ENCODE measurements around the gene DRGX.

DRGX gene

DNA sequence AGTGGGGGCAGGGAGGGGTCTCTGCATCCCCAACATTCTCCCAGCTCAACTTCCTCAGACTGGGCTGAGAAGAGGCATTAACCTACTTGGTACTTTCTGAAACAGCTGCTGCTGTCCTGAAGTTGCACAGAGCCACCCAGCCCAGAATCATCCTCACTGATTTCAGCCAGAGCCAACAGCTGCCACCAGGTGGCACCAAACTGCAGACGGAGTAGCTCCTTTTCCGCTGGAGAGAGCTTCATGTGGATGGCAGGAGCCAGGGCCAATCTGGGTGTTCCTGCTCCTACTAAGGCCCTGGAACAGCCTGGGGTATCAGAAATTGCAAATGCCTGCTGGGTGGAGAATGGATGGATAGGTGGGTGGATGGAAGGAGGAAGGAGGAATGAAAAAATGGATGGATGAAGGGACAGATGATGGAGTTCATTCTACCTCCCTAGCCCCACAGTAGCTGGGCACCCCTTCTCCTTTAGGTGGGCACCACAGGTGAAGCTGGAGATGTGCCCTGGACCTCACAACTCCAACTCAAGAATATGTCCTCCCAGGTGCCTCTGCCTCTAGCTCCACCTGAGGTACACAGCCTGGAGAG lies 11.8 kb upstream of the DRGX start:
- peak; percentile 50 to 72 for DNase-seq

DNA sequence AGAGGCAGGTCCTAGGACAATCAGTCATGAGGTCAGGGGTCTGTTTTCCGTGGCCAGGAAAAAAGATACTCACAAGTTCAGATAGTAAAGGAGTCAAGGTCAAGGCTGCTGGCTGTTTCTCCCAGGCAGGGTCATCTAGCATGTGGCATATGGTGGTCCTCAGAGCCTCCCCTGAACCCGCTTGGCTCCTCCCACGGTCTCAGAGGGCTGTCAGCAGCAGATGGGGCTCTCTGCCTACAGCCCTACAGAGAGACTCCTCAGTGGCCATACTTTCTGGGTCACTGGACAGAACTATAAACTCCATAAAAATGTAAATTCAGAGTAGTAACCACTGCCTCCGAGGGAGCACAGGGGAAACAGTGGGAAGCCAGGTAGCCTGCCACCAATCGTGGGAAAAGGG lies 11.3 kb upstream of the DRGX start:
- DNase-seq = no peak

DNA sequence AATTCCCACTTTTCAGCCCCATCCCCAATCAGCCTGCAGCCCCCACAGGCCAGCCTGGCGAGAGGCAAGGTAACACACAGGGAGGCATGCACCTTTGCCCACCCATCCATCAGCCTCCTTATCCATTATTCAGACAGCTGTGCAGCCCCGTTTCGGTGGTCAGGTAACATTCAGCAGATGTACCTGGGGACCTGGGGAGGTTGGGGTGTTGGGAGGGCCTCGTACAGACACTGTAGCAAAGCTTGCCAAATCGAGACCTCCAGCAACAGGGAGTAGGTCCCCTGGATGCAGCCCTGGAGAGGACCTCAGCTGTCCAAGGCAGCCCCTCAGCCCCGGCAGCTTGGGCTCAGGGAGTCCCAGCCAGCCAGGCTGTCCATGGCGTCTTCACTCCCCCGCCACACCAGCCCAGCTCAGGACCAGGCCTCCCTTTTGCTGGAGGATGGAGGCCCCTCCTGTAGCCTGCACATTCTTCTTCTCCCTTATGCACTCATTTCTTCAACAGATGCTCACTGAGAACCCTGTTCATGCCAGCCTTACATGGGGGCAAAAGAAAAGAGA lies 8.5 kb upstream of the DRGX start:
- DNase-seq = no peak

DNA sequence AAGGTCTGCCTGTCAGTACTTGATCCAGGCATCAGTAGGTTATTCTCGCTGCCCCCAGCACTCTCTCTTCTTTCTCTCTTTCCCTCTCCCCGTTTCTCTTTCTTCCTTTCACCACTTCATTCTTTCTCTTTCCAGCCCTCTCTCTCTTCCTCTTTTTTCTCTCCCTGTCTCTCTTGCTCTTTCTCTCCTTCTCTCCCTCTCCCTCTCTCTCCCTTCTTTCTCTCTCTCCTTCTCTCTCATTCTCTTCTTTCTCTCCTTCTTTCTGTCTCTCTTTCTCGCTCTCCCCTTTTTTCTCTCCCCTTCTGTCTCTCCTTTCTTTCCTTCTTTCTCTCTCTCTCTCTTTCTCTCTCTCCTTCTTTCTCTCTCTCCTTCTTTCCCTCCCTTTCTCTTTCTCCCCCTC lies 7.5 kb upstream of the DRGX start:
- no peak for DNase-seq

DNA sequence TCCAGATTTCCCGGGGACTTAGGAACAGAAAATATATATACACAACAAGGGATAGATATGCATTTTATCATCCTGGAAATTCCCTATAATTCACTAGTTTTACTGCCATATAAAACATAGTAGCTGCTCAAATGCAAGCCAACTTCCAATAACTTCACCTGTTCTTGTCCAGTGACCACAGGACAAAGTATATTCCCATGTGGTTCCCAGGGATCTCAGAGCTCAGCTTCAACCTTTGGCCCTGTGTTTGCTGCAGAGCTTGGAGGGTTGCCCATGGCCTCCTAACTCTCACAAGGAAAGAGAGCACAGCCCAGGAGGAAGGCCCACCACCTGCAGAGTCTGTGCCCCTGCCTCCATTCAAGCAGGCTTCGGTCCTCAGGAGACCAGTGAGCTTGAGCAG lies 4.5 kb upstream of the DRGX start:
- no peak for DNase-seq

DNA sequence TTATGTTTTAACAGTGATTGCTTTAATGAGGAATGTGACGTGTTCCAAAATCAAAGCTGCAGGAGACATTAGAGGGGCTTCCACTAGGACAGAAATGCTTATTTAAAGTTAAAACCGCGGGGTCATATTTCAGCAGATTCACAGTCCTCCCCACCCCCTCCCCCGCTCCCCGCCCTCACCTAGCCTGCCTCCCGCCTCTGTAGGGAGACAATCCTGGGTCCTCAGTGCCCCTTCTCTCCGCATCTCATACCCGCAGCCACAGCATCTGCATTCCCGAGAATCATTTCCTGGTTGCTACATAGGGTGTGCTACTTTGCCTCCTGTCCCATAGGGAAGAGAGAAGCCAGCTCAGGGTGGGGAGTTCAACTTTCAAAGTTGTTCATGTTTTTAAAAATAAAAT lies 3.1 kb upstream of the DRGX start:
- DNase-seq = no peak

DNA sequence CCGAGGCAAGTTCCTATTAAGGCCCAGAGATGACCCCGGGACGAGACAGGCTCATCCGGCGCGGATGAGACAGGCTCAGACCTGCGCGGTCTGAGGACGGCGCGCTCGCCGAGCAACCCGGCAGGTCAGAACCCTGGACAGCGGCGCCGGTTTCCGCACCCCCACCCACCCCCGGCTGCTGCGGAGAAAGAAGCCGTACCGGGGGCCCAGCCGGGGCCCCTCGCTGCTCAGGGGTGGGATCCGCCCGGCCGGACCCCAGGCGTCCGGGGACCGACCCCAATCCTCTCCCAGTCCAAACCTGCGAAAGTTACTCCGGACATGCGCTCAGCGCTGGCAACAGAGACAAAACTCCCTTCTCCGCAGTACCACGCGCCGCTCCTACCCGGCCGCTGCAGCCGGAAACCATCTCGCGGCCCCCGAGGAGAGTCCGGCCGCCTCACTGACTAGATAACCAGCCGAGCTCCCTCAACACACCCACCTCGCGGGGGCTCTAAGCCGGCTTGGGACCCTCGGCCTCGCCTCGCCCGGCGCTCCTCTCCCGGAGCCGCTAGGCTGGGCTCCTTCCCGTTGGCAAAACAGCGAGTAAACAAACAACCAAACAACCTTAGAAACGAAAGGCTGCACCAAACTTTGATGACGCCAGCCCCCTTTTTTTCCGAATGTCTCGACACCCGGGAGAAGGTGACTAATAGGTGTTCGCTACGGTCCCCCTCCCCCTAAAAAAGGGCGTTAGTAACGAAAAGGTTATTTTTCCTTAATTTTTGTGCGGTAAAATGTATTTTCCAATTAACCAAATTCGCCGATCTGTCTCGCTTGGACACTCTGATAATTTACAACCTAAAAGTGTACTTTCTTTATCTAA lies 2.3 kb upstream of the DRGX start:
- peak; percentile 34 to 37 for DNase-seq

DNA sequence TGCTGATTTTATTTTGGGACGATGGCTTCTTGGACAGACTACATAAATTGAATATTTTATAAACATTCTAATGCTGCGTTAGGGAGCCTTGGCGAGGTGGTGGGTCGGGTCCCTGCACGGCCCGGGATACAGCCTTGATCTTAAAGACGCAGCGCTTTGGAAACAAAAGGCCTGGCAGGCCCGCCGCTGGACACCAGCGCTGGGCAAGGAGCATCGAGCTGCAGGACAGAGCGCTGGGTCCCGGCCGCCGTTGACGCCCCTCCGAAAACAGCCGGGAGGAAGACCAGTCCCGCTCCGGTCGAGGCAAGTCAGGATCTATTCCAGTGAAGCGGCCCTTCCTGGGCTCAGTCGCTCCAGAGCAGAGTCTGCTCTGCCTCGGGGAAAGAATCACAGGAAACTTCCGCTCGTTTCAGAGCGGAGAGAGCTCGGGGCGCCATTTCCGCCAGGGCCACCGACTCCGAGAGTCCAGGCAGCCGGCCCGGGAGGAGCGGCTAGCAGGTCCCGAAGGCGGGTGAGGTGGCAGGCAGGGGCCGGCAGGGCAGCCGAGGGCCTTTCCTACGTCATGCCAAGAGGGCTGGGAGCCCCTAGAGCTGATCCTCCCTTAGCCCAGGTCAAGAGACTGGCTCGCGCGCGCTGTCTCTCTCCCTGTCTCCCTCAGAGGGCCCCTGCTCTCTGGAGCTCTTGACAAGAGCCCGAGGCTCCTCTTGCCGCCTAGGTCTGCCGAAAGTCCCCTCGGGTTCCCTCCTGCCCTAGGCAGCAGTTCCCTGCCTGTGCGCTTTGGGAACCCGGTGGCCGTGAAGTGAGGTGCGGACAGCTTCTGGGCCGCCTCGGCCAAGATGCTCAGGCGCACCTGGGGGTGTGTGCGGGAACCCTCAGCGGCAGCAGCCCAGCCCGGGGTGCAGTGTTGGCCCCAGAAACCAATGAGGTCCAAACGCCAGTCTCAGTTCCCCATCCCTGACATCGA lies 1.4 kb upstream of the DRGX start:
- no peak for DNase-seq

DNA sequence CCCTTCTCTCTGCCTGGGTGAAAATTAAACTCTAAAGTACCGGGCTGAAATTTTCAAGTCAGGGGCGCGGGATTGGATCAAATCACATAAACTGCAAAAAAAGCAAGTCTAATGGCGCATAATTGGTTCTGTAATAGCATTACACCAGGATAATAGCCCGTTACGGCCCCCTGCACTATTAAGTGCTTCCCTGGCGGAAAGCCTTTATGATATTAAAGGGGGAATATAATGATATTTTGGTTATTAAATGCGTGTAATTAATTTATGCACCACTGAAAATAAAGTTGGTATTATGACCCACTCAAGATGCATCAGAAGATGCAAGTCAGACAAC lies 744 bp upstream of the DRGX start:
- no peak for DNase-seq

DNA sequence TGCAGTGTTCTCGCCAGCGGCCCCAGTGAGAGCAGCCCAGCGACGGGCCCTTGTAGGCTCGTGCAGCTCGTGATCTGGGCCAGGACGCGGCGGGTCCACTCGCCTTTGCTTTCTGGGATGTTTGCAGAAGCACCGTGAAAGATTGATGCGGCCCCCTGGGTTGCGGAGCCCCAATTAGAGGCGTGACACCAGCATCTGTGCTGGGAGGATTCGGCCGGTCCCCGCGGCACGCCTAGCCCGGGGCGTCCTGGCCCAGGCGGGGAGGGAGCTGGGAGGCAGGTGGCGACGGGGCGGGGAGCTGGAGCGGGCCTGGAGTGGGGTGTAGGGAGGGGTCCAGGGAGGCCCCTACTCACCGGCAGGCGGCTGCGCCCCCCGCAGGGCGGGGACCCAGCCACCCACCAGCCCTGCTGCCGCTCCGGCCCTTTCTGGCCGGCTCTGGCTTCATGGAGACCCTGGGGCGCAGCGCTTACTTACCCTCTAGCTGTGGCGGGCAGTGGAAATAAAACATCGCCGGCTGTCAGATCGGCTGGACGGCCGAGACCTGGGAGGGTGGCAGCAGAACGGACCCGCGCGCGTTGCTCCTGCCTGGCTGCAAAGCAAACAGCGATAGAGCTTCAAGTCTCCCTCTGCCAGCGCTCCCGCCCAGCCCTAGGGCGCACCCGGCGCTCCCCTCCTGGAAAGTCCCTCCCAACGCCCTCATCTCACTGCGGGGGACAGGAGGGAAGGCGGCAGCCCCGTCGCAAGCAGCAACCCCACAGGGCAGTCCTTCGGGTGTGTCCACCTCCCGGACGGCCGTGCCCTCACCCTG lies 752 bp downstream of the DRGX start:
- no peak for DNase-seq

DNA sequence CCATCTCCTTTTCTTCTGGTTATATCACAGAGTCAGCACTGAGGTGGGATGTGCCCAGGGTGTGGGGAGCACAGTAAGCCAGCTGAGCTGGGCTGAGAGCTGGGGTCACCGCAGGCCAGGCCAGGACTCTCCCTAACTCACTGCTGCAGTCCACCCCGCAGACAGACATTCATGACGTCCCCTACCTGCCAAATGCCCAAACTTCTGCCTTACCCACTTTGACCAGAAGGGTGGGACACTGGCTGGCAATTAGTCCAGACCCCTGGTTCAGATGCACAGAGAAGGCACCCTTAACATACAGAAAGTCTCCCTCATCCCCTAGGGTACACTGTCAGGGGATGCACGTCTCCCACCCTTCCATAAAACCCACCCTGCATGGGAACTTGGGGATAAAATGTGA lies 2.1 kb downstream of the DRGX start:
- no peak for DNase-seq

DNA sequence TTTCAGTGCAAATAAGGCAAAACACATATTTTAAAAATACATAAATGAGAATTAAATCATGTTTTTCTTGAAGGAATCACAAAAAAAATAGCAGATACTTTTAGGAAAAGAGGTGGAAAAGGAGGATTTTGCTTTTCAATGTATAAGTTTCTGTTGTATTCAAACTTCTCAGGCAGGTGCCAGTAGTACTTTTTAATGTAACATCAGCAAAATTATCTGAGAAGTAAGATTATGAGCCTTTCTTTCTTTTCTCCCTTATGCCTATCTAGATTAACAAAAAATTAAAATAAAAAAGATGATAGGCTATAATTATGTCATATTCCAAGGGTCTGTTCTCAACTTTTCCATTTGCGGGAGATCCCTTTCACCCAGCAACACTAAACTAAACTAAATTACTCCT lies 2.6 kb downstream of the DRGX start:
- no peak for DNase-seq

DNA sequence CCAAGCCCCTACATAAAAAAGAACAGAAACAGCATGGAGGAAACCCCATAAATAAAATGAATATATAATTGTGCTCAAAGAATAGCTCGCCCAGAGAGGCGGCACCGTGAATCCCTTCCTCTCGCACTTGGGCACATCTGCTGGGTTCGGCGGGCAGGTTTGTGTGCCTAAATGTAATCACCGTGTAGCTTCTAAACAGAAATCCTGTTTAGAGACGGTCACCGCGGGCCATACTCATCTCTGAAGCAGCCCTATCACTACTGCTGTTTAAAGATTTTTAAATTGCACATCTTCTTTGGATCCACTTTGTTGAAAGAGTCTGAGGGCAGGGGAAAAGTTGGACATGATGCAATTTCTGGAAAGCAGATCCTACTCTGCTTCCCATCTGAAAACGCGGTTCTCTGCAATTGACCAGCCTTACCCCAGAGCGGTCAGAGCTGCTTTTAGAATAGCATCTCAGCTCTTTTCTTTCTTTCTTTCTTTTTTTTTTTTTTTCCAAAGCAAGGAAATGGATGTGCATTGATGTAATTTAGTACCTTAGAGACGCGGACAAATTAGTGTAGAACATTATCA lies 6.4 kb downstream of the DRGX start:
- DNase-seq = no peak

DNA sequence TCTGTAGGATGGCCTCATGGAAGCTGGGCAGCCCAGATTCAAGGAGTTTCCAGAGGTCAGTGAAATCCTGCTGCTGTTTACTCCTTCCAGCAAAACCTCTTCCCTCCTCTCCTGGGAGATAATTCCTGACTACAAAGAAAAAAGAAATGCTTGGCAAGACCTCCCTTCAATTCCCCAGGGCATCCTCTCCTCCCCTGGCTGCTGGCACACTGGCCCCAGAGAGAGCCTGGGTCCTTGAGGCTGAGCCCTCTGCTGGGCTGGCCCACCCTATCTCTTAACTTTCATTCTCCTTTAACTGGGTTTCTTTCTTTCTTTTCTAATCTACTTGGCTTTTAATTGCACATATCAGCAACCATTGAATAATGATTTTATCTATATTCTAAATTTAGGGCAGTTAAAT lies 7.7 kb downstream of the DRGX start:
- no peak for DNase-seq

DNA sequence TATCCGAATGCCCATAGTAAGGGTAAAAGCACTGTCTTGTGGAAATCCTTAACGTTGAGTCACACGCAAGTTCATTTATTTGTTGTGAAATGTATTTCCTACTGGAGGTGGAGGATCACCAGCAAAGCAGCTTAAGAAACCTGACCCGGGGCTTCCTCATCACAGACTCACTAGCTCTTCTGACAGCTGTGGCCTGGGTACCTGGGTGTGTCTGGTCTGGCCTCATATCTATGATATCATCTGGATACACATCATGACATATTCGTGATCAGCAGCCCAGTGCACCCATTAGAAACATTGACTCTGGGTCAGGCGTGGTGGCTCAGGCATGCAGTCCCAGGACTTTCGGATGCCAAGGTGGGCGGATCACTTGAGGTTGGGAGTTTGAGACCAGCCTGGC lies 8.8 kb downstream of the DRGX start:
- DNase-seq = no peak

DNA sequence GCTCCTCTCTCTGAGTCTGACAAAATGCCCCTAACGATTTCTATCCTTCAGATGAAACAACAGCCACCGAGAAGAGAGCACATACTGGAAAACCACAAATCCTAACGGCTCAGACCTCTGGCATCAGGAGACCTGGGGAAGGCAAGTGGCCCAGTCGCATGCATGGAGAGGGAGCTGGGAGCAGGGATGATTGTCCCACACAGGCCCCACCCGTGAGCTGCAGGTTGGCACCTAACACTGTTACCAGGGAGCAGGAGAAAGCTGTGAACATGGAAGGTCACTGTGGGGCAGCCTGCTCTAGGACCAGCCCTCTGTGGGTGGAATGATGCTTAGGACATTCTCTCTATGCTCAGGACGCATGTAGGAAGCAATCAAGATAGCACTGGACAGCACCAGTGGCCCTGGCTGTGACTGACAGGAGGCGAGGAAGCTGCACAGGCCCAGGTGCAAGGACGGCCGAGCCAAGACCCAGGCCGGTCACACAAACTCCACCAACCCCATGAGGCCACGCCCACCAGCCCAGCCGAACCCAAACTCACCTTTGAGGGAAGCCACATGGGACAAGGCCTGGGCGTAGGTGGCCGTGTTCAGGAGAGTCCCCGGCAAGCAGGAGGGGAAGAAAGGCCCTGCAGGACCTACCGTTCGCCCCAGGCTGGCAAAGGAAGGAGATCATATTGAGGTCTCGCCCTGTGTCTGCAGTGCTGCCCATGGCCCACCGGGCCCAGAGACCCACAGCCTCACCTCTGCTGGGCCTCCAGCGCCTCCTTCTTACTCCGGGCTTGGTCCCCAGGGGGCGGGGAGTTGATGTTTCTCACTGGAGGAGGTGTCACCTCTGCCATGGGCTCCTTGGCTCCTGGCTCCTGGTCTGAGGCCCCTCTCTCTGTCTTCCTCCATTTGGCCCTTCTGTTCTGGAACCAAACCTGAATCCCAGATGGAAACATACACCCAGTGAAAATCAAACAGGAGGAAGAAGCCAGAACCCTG lies 9.7 kb downstream of the DRGX start:
- no peak for DNase-seq

DNA sequence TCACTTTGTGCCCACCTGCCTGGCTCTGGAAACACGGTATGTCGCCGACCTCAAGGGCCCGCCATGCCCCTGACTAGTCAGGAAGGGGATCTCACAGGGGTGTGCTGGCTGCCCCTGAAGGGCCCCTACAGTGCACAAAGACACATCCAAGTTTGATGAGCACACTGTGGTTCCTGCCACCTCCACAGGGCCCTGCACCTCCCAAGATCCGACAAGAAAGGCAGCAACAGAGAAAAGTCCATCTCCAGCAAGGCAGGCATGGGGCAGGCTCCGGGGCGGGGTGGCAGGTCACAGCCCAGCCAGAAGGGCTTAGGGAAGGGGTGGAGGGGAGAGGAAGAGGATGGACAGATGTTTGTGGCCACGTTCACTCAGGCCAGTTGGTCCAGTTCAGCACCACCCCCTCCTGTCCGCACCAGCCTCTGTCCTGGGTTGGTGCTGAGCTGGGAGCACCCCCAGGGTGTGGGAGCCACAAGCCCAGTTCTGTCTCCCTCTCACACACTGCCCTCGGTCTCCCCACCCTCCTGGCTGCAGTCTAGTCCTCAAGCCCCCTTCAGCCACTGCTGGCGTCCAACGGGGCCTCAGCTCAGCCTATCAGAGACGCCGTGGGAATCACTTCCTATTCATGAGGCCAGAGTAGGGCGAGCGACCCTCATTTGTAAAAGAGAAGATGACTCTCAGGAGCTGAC lies 11.5 kb downstream of the DRGX start:
- DNase-seq = no peak

DNA sequence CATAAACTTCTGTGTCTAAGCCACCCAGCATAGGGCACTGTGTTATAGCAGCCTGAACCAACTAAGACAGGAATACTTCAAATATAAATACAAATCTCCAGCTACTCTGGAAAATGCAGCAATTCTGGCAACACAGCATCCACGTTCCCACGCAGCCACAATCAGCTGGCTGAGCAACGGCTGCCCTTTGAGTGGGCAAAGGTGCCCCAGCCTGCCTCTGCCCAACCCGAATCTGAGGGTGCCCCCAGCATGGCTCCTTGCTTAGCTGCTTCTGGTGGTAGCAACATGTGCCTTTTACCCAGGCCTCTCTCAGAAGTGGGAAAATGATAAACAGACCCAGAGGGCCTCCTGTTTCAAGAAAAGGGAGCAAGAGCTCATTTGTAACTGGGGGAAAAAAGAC lies 12.0 kb downstream of the DRGX start:
- DNase-seq = no peak

DNA sequence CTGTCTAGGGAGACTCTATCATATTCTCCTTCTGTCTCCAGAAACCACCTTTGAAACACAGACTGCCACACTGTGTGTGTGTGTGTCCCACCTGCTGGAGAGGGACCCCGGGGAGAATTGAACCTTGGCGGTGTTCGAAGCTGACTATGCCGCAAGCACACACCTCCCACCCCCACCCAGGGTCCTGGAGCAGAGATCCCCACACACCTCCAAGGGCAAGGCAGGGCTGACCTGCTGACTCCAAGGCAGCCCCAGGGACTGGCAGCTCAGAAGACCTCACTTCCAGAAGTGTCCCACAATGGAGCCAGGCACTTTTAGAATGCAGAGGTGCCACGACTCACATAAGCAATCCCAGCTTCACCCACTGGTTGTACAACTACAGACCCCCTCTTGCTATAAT lies 13.1 kb downstream of the DRGX start:
- no peak for DNase-seq

DNA sequence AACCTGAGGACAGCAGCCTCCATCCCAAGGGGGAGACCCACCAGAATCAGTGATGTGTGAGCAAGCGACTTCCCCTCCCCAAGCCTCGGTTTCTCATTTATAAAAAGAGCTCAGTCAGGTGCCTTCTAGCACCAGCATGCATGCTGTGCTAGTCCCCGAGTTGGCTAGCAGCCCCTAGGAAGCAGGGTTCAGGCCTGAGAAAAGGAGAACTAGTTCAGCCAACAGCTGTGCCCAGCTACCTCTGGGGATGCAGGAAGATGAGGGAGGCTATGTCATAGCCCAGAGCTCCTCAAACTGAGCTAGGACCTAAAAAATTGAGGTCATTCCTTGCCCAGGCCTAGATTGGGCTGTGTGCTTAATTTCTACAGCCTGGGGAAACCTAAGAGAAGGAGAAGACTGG lies 13.7 kb downstream of the DRGX start:
- no peak for DNase-seq

Measured in activated CD4-positive, alpha-beta T cell treated with anti-CD3 and anti-CD28 coated beads for 4 hours (primary cell).